ENCODE measurements around the gene SOX2. TPM values are rescaled to one million over a fixed set of nuclear protein-coding genes. Genes with fewer than 3 reads are reported as not detected.

SOX2 gene
- total RNA-seq, 2 donors from 2014 or later = 0.25 to 0.35 TPM

- TF ChIP-seq CTCF (IDR thresholded peaks at IDR 0.05) = no peak
- Histone ChIP-seq H3K27ac (no peak overlapping the region), H3K27me3 (no peaks in the 10 kb centered on the region), H3K9ac (ENCODE audit: low read depth in 2 of 2, low read length in 2 of 2) (no peak overlapping the region), H3K4me3 (no peak overlapping the region), H3K9me3 (no peaks in the 10 kb centered on the region), H3K36me3 (no peaks in the 10 kb centered on the region), H3K4me1 (no peaks in the 10 kb centered on the region)
- intact Hi-C loops (cut with DNase I) = no loop called here
- no peak for DNase-seq
Observed at GRCh38 chr3:181752202-181752671, 40.5 kb downstream of the SOX2 start.

- no peak overlapping the region for H3K4me3 ChIP-seq
- no peaks in the 10 kb centered on the region for H3K4me1 ChIP-seq
- no peaks in the 10 kb centered on the region for H3K27me3 ChIP-seq
- H3K36me3 ChIP-seq = no peaks in the 10 kb centered on the region
- no peak for TF ChIP-seq CTCF (IDR thresholded peaks at IDR 0.05)
- DNase-seq = no peak
- no peak overlapping the region for H3K9ac ChIP-seq (ENCODE audit: low read depth in 2 of 2, low read length in 2 of 2)
- intact Hi-C loops (cut with DNase I) = no loop called here
- no peak overlapping the region for H3K27ac ChIP-seq
- no peaks in the 10 kb centered on the region for H3K9me3 ChIP-seq
Observed at GRCh38 chr3:181753391-181753790, 41.7 kb downstream of the SOX2 start.

- intact Hi-C loops (cut with DNase I) = no loop called here
- DNase-seq = no peak
- H3K27me3 ChIP-seq = no peaks in the 10 kb centered on the region
- TF ChIP-seq CTCF (IDR thresholded peaks at IDR 0.05) = no peak
- no peak overlapping the region for H3K4me3 ChIP-seq
- no peak overlapping the region for H3K27ac ChIP-seq
- no peaks in the 10 kb centered on the region for H3K36me3 ChIP-seq
- no peak overlapping the region for H3K9ac ChIP-seq (ENCODE audit: low read depth in 2 of 2, low read length in 2 of 2)
- no peaks in the 10 kb centered on the region for H3K4me1 ChIP-seq
- H3K9me3 ChIP-seq = no peaks in the 10 kb centered on the region
Observed at GRCh38 chr3:181755959-181756358, 44.2 kb downstream of the SOX2 start.

- Histone ChIP-seq H3K9me3 (no peaks in the 10 kb centered on the region), H3K4me3 (no peak overlapping the region), H3K27ac (no peak overlapping the region), H3K36me3 (no peaks in the 10 kb centered on the region), H3K27me3 (no peaks in the 10 kb centered on the region), H3K9ac (ENCODE audit: low read depth in 2 of 2, low read length in 2 of 2) (no peak overlapping the region), H3K4me1 (no peaks in the 10 kb centered on the region)
- TF ChIP-seq CTCF (IDR thresholded peaks at IDR 0.05) = no peak
- intact Hi-C loops (cut with DNase I) = no loop called here
- no peak for DNase-seq
Observed at GRCh38 chr3:181756645-181757297, 45.0 kb downstream of the SOX2 start.

- intact Hi-C loops (cut with DNase I) = no loop called here
- Histone ChIP-seq H3K27me3 (no peaks in the 10 kb centered on the region), H3K9ac (ENCODE audit: low read depth in 2 of 2, low read length in 2 of 2) (no peak overlapping the region), H3K36me3 (no peaks in the 10 kb centered on the region), H3K9me3 (no peaks in the 10 kb centered on the region), H3K4me1 (no peaks in the 10 kb centered on the region), H3K4me3 (no peak overlapping the region), H3K27ac (no peak overlapping the region)
- no peak for DNase-seq
- TF ChIP-seq CTCF (IDR thresholded peaks at IDR 0.05) = no peak
Observed at GRCh38 chr3:181757694-181758306, 46.1 kb downstream of the SOX2 start.
